Lung (tissue), 12 donors: ENCODE results near the gene COL4A6. TPM values are rescaled to one million over a fixed set of nuclear protein-coding genes. Genes with fewer than 3 reads are reported as not detected.

Experiments
- ATAC-seq: fragments of 200-7000 bp; cut with Tn5 transposase; one replicate; pipeline ENCODE4 v1.9.1; 2020; ENCODE audit warnings: moderate number of reproducible peaks; ENCODE audit not compliant: insufficient read depth, low FRiP score
- DNase-seq, 3 donors: peaks; one replicate each; pipeline ENCODE4 v3.0.0-alpha.2; 2013 to 2017
- H3K27ac ChIP-seq, 2 donors: one replicate each; pipeline ENCODE4 v1.5.1; 2013; ENCODE audit warnings: mild to moderate bottlenecking in 2 of 2, moderate library complexity in 2 of 2, control low read depth in 1 of 2, inconsistent platforms in 1 of 2, low read depth in 1 of 2, low read length in 1 of 2
- H3K27me3 ChIP-seq, 3 donors: one replicate each; pipeline ENCODE4 v1.5.1; 2013; ENCODE audit warnings: low read length in 2 of 3; ENCODE audit not compliant: control insufficient read depth in 3 of 3, insufficient read depth in 3 of 3
- H3K36me3 ChIP-seq, 4 donors: one replicate each; pipeline ENCODE4 v1.5.1; 2013; ENCODE audit warnings: low read length in 4 of 4, mild to moderate bottlenecking in 1 of 4, moderate library complexity in 1 of 4; ENCODE audit not compliant: control insufficient read depth in 4 of 4, insufficient read depth in 4 of 4
- H3K4me1 ChIP-seq, 5 donors: one replicate each; pipeline ENCODE4 v1.5.1; 2013; ENCODE audit warnings: low read length in 5 of 5, mild to moderate bottlenecking in 2 of 5, moderate library complexity in 1 of 5; ENCODE audit not compliant: control insufficient read depth in 5 of 5, insufficient read depth in 5 of 5
- H3K4me3 ChIP-seq: one replicate; pipeline ENCODE4 v1.5.1; 2013; ENCODE audit warnings: mild to moderate bottlenecking, control low read depth, moderate library complexity
- H3K9ac ChIP-seq, 2 donors: one replicate each; pipeline ENCODE4 v1.5.1; 2013; ENCODE audit warnings: low read length in 2 of 2, control low read depth in 1 of 2; ENCODE audit not compliant: insufficient read depth in 1 of 2
- H3K9me3 ChIP-seq, 4 donors: one replicate each; pipeline ENCODE4 v1.5.1; 2013; ENCODE audit warnings: low read length in 3 of 4, mild to moderate bottlenecking in 1 of 4, moderate library complexity in 1 of 4; ENCODE audit not compliant: control insufficient read depth in 4 of 4, insufficient read depth in 3 of 4
- WGBS, 2 donors: extraction: QIAGEN DNeasy Blood & Tissue Kit; methylation state at CpG; one replicate each; pipeline ENCODE4 v1.1.7; 2013; 5-methylcytosine and 5-hydroxymethylcytosine counted together
- polyA plus RNA-seq, 2 donors: library from polyadenylated mRNA; stranded (reverse); fragments of 200-250 nt; gene quantifications; one replicate each; pipeline ENCODE4 v1.2.1, GENCODE V29; 2013
- total RNA-seq, 2 donors: library from RNA; depleted of rRNA in 1 of 2; stranded (reverse); fragments of >200 nt in 1 of 2; gene quantifications; one replicate each; pipeline ENCODE4 v1.2.1, GENCODE V29; 2014 to 2021
- TF ChIP-seq, protein P1 (sequence below): IDR thresholded peaks from 2 replicates; pipeline ENCODE4 v1.5.1; 2012; ENCODE audit warnings: mild to moderate bottlenecking; ENCODE audit errors: control extremely low read depth, extremely low read depth
- donor health status: control.
- donor health status: control.
- donor health status: Bipolar disorder and iron deficiency.
- donor health status: healthy.
- donor health status: DM: yes; HTN: yes; CAD: no.

Gene COL4A6
- total and polyA plus RNA-seq, 4 donors = 0.57 to 16.7 (median 1.6) TPM

DNA sequence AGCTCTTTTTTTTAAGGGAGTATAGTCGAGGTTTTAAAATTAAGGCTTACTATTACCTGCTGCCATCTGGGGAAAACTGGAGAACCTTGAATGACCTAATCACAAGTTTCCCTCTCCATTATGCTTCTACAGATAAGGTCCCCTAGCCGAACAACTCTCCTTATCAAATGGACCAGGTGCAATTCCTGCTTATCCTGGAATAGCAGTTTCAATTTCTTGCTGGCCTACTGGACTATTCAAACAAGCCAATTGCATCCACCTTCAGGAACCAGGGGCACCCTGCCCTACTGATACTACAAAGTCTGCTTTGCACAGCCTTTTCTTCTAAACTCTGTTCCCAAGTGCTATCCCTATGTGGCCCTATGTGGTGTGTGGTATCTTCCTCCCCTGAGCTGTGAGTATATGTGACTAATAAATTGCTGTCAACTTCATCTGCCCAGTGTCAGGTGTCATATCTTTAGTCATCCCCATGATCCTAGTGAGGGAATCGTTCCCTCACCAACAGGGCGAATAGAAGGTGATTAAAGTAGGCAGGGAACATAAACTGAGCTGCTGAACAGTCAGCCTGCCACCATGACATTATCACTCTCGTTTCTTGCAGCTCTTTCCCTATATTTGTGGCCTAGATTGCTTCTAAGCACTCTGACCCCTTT, 218.1 kb downstream of the COL4A6 start:
- Histone ChIP-seq H3K4me3 (no peak overlapping the region), H3K27me3 (peaks cover 0 to 28% (median 22%) of the 10 kb centered on the region in 3 donors), H3K4me1 (peaks cover 0 to 22% (median 1%) of the 10 kb centered on the region in 5 donors), H3K36me3 (no peaks in the 10 kb centered on the region), H3K9me3 (no peaks in the 10 kb centered on the region), H3K9ac (no peak overlapping the region), H3K27ac (no peak overlapping the region)
- no peak for DNase-seq
- WGBS, 2 donors = 71 to 91% methylated on average over 5 of the region's 5 CpGs
- TF ChIP-seq, protein P1, sequence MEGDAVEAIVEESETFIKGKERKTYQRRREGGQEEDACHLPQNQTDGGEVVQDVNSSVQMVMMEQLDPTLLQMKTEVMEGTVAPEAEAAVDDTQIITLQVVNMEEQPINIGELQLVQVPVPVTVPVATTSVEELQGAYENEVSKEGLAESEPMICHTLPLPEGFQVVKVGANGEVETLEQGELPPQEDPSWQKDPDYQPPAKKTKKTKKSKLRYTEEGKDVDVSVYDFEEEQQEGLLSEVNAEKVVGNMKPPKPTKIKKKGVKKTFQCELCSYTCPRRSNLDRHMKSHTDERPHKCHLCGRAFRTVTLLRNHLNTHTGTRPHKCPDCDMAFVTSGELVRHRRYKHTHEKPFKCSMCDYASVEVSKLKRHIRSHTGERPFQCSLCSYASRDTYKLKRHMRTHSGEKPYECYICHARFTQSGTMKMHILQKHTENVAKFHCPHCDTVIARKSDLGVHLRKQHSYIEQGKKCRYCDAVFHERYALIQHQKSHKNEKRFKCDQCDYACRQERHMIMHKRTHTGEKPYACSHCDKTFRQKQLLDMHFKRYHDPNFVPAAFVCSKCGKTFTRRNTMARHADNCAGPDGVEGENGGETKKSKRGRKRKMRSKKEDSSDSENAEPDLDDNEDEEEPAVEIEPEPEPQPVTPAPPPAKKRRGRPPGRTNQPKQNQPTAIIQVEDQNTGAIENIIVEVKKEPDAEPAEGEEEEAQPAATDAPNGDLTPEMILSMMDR = no peak
- no peak for ATAC-seq

DNA sequence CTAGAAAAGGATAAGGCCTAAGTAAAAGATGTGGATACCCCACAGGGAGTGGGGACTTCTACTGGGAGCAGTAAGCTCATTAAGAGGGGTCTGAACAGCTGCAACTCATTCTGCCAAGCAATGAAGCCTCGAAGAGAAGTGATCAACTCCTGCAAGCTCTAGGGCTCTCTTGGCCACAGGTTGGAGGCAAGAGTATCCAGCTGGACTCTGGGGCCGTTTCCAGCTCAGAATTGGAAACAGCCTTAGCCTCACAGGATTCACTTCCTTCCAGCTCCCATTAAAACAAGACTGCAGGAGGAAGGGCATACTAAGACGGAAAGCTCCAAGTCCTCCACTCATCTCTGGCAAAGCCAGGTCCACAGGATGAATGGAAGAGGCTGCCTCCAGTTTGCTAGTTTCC, 220.3 kb downstream of the COL4A6 start:
- Histone ChIP-seq H3K4me3 (no peak overlapping the region), H3K4me1 (peaks cover 0 to 13% (median 0%) of the 10 kb centered on the region in 5 donors), H3K36me3 (no peaks in the 10 kb centered on the region), H3K27ac (no peak overlapping the region), H3K9me3 (no peaks in the 10 kb centered on the region), H3K9ac (no peak overlapping the region), H3K27me3 (peaks cover 0 to 34% (median 16%) of the 10 kb centered on the region in 3 donors)
- TF ChIP-seq, protein P1 = no peak
- DNase-seq = peak; percentile 74 to 86 (median 80)
- no peak for ATAC-seq
- 55 to 68% methylated on average over 3 of the region's 3 CpGs for WGBS, 2 donors

DNA sequence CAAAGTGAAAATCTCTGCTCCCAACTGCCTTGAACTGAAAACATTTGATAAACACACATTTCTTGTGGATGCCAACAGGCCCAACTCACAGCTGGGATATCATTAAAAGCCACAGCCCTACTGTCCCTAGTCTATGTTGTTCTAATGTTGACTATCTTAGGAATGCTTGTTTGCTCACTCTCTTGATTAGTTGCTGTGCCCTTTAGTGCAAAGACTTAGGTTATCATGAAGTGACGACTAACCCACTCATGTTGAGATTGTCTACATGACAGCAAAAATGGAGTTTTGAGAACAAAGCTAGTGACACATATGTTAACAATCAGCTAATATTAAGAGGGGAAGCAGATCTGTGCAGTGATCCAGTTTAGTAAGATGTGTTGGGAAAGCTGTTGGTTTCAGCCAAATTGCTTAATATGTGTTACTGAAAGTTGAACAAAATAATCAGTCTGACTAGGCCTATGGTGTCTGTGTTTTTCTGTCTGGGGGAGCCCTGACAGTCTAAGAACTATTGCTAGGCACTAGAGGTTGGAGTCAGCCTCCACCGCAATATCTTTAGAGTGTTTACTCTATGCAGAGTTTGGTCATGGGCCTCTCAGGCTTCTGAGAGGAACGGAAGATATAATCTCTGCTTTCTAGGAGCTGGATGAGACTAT, 221.2 kb downstream of the COL4A6 start:
- ATAC-seq (peak; percentile 28), DNase-seq (peak in 2 of 3 donors; percentile 70 to 75)
- Histone ChIP-seq H3K36me3 (no peaks in the 10 kb centered on the region), H3K27me3 (peaks cover 0 to 35% (median 22%) of the 10 kb centered on the region in 3 donors), H3K4me3 (no peak overlapping the region), H3K9me3 (no peaks in the 10 kb centered on the region), H3K27ac (no peak overlapping the region), H3K4me1 (peaks cover 0 to 13% (median 0%) of the 10 kb centered on the region in 5 donors), H3K9ac (no peak overlapping the region)
- 61 to 64% methylated on average over 3 of the region's 3 CpGs for WGBS, 2 donors
- TF ChIP-seq, protein P1 = no peak
